B cell (primary cell): ENCODE results near the gene TSSC4. TPM values are rescaled to one million over a fixed set of nuclear protein-coding genes. Genes with fewer than 3 reads are reported as not detected.

Experiments used
- ATAC-seq: fragments of 200-7000 bp; cut with Tn5 transposase; one replicate; pipeline ENCODE4 v1.10.0; 2021; ENCODE audit warnings: low read depth, mild to moderate bottlenecking, moderate number of reproducible peaks, moderate library complexity
- CTCF ChIA-PET: fragments of 350-600 bp; sonication (Branson Sonifier 250); formaldehyde crosslinking; loops from one replicate; lab custom pipeline; 2021; ENCODE audit warnings: antibody characterized with exemption, inconsistent platforms; lab: Charles Lee
- POLR2A ChIA-PET: fragments of 350-600 bp; sonication (Branson Sonifier 250); formaldehyde crosslinking; loops from one replicate; lab custom pipeline; 2021; ENCODE audit warnings: antibody characterized with exemption; lab: Charles Lee
- DNase-seq: peaks from one replicate; pipeline ENCODE4 v3.0.0; 2013
- H2AFZ ChIP-seq: 2 replicates; pipeline ENCODE4 v1.6.1; 2012; ENCODE audit warnings: mild to moderate bottlenecking, low read depth, low read length; ENCODE audit not compliant: insufficient read depth, poor library complexity, severe bottlenecking
- H3K27ac ChIP-seq, 2 donors: 1 replicate in 1 of 2; 2 replicates in 1 of 2; pipeline ENCODE4 v1.5.1; 2012 to 2013; ENCODE audit warnings: low read length in 2 of 2, mild to moderate bottlenecking in 2 of 2, moderate library complexity in 1 of 2
- H3K27me3 ChIP-seq, 4 experiments: fragments of 200-600 bp in 1 of 4; sonication (generic) in 1 of 4; replicated peaks in 1 of 4; 1 replicate in 2 of 4; 2 replicates in 2 of 4; pipeline versions ENCODE4 v1.6.1 to v1.7.0; 2013 to 2016; ENCODE audit warnings: low read length in 3 of 4, mild to moderate bottlenecking in 2 of 4, mixed read lengths in 1 of 4, moderate library complexity in 1 of 4; ENCODE audit not compliant: insufficient read depth in 4 of 4, control insufficient read depth in 3 of 4; ENCODE audit errors: control extremely low read depth in 1 of 4
- H3K36me3 ChIP-seq, 2 experiments: replicated peaks in 1 of 2; 1 replicate in 1 of 2; 2 replicates in 1 of 2; pipeline versions ENCODE4 v1.6.1 to v1.7.1; 2013; ENCODE audit warnings: low read length in 1 of 2; ENCODE audit not compliant: insufficient read depth in 2 of 2, control insufficient read depth in 1 of 2; ENCODE audit errors: control extremely low read depth in 1 of 2, extremely low read depth in 1 of 2
- H3K4me1 ChIP-seq, 2 donors: fragments of 200-600 bp in 1 of 2; sonication (generic) in 1 of 2; 1 replicate in 1 of 2; 2 replicates in 1 of 2; pipeline versions ENCODE4 v1.5.1 to v1.6.1; 2013 to 2017; ENCODE audit warnings: low read length in 2 of 2; ENCODE audit not compliant: control insufficient read depth in 2 of 2, insufficient read depth in 2 of 2
- H3K4me2 ChIP-seq: replicated peaks from 2 replicates; pipeline ENCODE3; 2012; ENCODE audit warnings: mild to moderate bottlenecking, low read depth, low read length; ENCODE audit not compliant: poor library complexity, severe bottlenecking
- H3K4me3 ChIP-seq, 5 experiments: fragments of 200-600 bp in 1 of 5; sonication (generic) in 1 of 5; 1 replicate in 3 of 5; 2 replicates in 2 of 5; pipeline versions ENCODE4 v1.5.1 to v1.7.0; 2011 to 2016; ENCODE audit warnings: low read length in 4 of 5, mild to moderate bottlenecking in 4 of 5, low read depth in 2 of 5, control low read depth in 1 of 5, moderate library complexity in 1 of 5; ENCODE audit not compliant: insufficient read depth in 1 of 5; ENCODE audit errors: control extremely low read depth in 1 of 5, extremely low read depth in 1 of 5
- H3K79me2 ChIP-seq: fragments of 200-600 bp; sonication (generic); one replicate; pipeline ENCODE4 v1.6.0; 2016; ENCODE audit warnings: low read length; ENCODE audit not compliant: control insufficient read depth, insufficient read depth
- H3K9ac ChIP-seq: fragments of 200-600 bp; sonication (generic); 2 replicates; pipeline ENCODE4 v1.6.1; 2017; ENCODE audit warnings: mild to moderate bottlenecking, low read length, moderate library complexity
- H3K9me3 ChIP-seq, 3 donors: one replicate each; pipeline versions ENCODE4 v1.6.1 to v1.7.1; 2013; ENCODE audit warnings: low read length in 2 of 3; ENCODE audit not compliant: control insufficient read depth in 2 of 3, insufficient read depth in 1 of 3; ENCODE audit errors: control extremely low read depth in 1 of 3
- H4K20me1 ChIP-seq: 2 replicates; pipeline ENCODE4 v1.6.0; 2012; ENCODE audit warnings: mild to moderate bottlenecking, low read length; ENCODE audit not compliant: insufficient read depth, control insufficient read depth, poor library complexity, severe bottlenecking
- H3K27ac Mint-ChIP-seq: one replicate; pipeline ENCODE4 v1.8.0; 2021; ENCODE audit warnings: mixed read lengths
- H3K27me3 Mint-ChIP-seq: one replicate; pipeline ENCODE4 v1.8.0; 2021; ENCODE audit warnings: mixed read lengths
- H3K4me1 Mint-ChIP-seq: one replicate; pipeline ENCODE4 v1.8.0; 2021; ENCODE audit warnings: mixed read lengths
- H3K4me3 Mint-ChIP-seq: one replicate; pipeline ENCODE4 v1.8.0; 2021; ENCODE audit warnings: mixed read lengths
- H3K9me3 Mint-ChIP-seq: one replicate; pipeline ENCODE4 v1.8.0; 2022; ENCODE audit warnings: mixed read lengths; ENCODE audit not compliant: insufficient read depth
- EZH2 ChIP-seq: IDR thresholded peaks from 2 replicates; pipeline ENCODE4 v1.6.1; 2012; ENCODE audit warnings: borderline replicate concordance, low read depth, mild to moderate bottlenecking, moderate library complexity, low read length; ENCODE audit not compliant: insufficient read depth, poor library complexity, severe bottlenecking
- WGBS: methylation state at CpG from one replicate; pipeline ENCODE4 v1.1.5; 2013; ENCODE audit warnings: missing lambda C conversion rate; ENCODE audit not compliant: insufficient coverage; 5-methylcytosine and 5-hydroxymethylcytosine counted together
- intact Hi-C: fragments of 100-400 bp; cut with micrococcal nuclease; formaldehyde crosslinking; loops from one replicate; pipeline ENCODE4 v1.10.0; 2022
- polyA plus RNA-seq: library from polyadenylated mRNA; depleted of rRNA; stranded (reverse); fragments of >200 nt; gene quantifications from 2 replicates; pipeline ENCODE4 v1.2.3, GENCODE V29; 2012
- total RNA-seq, 2 donors: library from RNA; stranded (reverse); fragments of 120-200 nt in 1 of 2; gene quantifications; 1 replicate in 1 of 2; 2 replicates in 1 of 2; pipeline versions ENCODE4 v1.2.3 to v1.2.4, GENCODE V29; 2013 to 2022
- TF ChIP-seq, protein P1 (sequence below): fragments of 200-600 bp; IDR thresholded peaks from one replicate; pipeline ENCODE4 v1.8.0; 2022; ENCODE audit warnings: antibody characterized with exemption, mild to moderate bottlenecking

TSSC4 gene
- total and polyA plus RNA-seq, 2 donors (not counting 1 experiment from before 2014, with no cell fraction given): 49.4 to 57.5 TPM

DNA sequence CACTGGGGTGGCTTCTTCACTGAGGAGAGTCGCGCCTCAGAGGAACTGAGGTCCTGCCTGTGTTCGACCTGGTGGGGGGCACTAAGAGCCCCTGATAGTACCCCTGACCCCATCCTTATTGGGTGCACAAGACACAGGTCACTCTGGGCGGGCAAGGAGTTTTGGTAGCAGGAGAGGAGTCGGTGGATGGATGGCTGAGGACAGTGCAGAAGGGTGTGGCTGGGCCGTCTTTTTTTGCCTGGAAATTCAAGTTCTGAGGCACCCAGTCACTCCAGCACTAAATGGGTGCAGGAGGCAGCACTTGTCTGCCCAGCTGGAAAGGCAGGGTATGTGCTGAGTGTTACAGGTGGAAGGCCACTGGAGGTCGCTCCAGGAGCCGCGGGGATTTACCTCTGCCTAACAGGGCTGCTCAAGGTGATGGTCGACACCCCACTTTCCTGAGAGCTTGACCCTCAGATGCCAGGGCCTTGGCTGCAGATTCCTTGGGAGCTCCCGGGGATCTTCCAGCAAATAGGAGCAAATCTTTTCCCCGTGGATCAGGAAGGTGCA, 960 bp downstream of the TSSC4 start:
- H3K9ac ChIP-seq: peak overlapping the region; percentile 99
- Mint-ChIP-seq H3K9me3 (no peaks in the 10 kb centered on the region), H3K4me1 (peaks cover 23% of the 10 kb centered on the region), H3K27ac (peak overlapping the region; percentile 56), H3K4me3 (peak overlapping the region; percentile 90), H3K27me3 (no peaks in the 10 kb centered on the region)
- no peaks in the 10 kb centered on the region for H3K27me3 ChIP-seq
- peaks cover 31% of the 10 kb centered on the region for H3K79me2 ChIP-seq
- H3K9me3 ChIP-seq: no peaks in the 10 kb centered on the region
- 55% methylated on average over 12 of the region's 12 CpGs for WGBS
- peaks cover 0 to 41% of the 10 kb centered on the region in 2 experiments for H3K36me3 ChIP-seq
- H4K20me1 ChIP-seq: peaks cover 31% of the 10 kb centered on the region
- no peak for DNase-seq
- ChIA-PET CTCF (interaction anchor here (1.8 to 8.4 kb wide), 6 partner anchors 15 to 202 kb away, joined by 7 to 78 read pairs (median 26); no protein-coding TSS in a partner anchor), POLR2A (interaction anchor here (1.2 to 3.4 kb wide), 2 partner anchors 15 to 101 kb away, joined by 3 to 42 read pairs; no protein-coding TSS in a partner anchor)
- H3K4me2 ChIP-seq: peak overlapping the region; percentile 85
- H2AFZ ChIP-seq: peak overlapping the region; percentile 92
- no peak for ATAC-seq
- intact Hi-C loops: loop anchor here (5.0 kb wide), 3 partner anchors 549 to 1704 kb away; partner anchors contain the start of genes DEAF1, LSP1, NAP1L4 and TMEM80
- H3K4me1 ChIP-seq: peaks cover 19 to 29% of the 10 kb centered on the region in 2 donors
- TF ChIP-seq, protein P1, sequence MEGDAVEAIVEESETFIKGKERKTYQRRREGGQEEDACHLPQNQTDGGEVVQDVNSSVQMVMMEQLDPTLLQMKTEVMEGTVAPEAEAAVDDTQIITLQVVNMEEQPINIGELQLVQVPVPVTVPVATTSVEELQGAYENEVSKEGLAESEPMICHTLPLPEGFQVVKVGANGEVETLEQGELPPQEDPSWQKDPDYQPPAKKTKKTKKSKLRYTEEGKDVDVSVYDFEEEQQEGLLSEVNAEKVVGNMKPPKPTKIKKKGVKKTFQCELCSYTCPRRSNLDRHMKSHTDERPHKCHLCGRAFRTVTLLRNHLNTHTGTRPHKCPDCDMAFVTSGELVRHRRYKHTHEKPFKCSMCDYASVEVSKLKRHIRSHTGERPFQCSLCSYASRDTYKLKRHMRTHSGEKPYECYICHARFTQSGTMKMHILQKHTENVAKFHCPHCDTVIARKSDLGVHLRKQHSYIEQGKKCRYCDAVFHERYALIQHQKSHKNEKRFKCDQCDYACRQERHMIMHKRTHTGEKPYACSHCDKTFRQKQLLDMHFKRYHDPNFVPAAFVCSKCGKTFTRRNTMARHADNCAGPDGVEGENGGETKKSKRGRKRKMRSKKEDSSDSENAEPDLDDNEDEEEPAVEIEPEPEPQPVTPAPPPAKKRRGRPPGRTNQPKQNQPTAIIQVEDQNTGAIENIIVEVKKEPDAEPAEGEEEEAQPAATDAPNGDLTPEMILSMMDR: no peak
- no peak for TF ChIP-seq EZH2
- peak overlapping the region; percentile 79 to 93 for H3K27ac ChIP-seq
- H3K4me3 ChIP-seq: peak overlapping the region; percentile 82 to 100 (median 95)

DNA sequence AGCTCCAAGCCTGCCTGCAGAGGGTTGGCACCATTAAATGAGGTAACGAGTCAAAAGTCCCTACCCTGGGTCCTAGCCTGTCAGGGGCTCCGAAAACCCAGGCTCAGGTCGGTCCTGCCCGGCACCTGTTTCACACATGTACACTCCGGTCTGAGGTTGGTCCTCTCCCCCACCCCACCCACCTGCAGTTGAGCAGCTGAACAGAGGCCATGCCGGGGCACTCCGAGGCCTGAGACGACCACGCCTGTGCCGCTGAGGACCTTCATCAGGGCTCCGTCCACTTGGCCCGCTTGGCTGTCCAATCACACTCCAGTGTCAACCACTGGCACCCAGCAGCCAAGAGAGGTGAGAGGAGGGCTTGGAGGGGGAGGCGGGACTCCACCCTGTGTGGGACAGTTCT, 1.6 kb downstream of the TSSC4 start:
- 96% methylated on average over 12 of the region's 13 CpGs for WGBS
- H3K79me2 ChIP-seq: peaks cover 25% of the 10 kb centered on the region
- no peak overlapping the region for H3K27ac ChIP-seq
- no peak overlapping the region for H2AFZ ChIP-seq
- H3K4me3 ChIP-seq: no peak overlapping the region
- H3K27me3 Mint-ChIP-seq: no peaks in the 10 kb centered on the region
- ChIA-PET POLR2A (interaction anchor here (1.2 to 3.4 kb wide), 2 partner anchors 16 to 101 kb away, joined by 3 to 42 read pairs; no protein-coding TSS in a partner anchor), CTCF (interaction anchor here (3.7 to 8.4 kb wide), 4 partner anchors 15 to 99 kb away, joined by 14 to 78 read pairs (median 43); no protein-coding TSS in a partner anchor)
- H3K9me3 ChIP-seq: no peaks in the 10 kb centered on the region
- DNase-seq: no peak
- intact Hi-C loops: loop anchor here (5.0 kb wide), 3 partner anchors 550 to 1705 kb away; partner anchors contain the start of genes DEAF1, LSP1, NAP1L4 and TMEM80
- H3K27me3 ChIP-seq: no peaks in the 10 kb centered on the region
- H3K4me3 Mint-ChIP-seq: peak overlapping the region; percentile 90
- peak overlapping the region; percentile 32 for H3K27ac Mint-ChIP-seq
- H3K9ac ChIP-seq: no peak overlapping the region
- no peak for ATAC-seq
- peak overlapping the region; percentile 85 for H3K4me2 ChIP-seq
- peaks cover 19 to 29% of the 10 kb centered on the region in 2 donors for H3K4me1 ChIP-seq
- TF ChIP-seq EZH2: no peak
- TF ChIP-seq, protein P1: no peak
- peaks cover 0 to 35% of the 10 kb centered on the region in 2 experiments for H3K36me3 ChIP-seq
- peaks cover 31% of the 10 kb centered on the region for H4K20me1 ChIP-seq
- no peaks in the 10 kb centered on the region for H3K9me3 Mint-ChIP-seq
- peaks cover 19% of the 10 kb centered on the region for H3K4me1 Mint-ChIP-seq
